Pons (tissue), 1 donor: ENCODE data around the gene SUFU.

Source experiments
- DNase-seq: peaks from one replicate; pipeline ENCODE4 v3.0.0-alpha.2; 2016; ENCODE audit warnings: low spot score

SUFU gene

DNA sequence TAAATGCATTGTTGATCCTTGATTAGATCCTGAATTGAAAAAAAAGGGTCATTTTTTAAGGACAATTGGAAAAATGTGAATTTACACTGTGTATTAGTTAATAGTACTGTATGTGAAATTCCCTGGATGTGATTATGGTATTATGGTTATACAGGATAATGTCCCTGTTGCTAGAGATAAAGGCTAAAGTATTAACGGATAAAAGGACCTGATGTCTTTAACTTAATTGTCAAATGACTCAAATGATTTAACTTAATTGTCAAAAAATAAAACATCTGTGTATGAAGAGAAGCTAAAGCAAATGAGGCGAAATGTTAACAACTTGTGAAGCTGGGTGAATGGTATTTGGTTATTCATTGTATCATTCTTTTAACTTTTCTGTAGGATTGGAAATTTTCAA is 48.8 kb downstream of the SUFU start:
- no peak for DNase-seq

DNA sequence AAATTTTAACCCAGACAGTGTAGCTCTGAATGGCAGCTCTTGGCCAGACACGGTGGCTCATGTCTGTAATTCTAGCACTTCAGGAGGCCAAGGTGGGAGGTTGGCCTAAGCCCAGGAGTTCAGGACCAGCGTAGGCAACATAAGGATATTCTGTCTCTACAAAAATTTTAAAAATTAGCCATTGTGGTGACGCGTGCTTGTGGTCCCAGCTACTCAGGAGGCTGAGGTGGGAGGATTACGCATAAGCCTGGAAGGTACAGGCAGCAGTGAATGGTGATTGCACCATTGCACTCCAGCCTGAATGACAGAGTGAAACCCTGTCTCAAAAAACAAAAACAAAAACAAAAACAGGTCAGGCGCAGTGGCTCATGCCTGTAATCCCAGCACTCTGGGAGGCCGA is 50.0 kb downstream of the SUFU start:
- DNase-seq = no peak

DNA sequence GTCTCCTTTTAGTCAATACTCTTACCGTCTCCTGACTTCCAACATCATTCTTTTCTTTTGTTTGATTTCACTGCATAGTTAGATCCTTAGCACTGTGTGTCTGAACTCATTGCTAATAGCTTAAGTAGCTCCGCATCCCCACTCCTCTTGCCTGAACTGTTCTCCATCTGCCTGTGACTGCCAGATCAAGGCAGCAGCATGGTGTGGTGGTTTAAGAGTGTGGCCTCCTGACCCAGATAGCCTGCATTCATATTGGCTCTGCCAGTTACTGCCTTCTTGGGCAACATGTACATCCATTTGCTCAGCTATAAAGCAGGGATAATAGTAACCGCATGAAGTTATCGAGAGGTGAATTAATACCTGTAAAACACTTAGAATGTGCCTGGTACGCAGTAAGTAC is 50.8 kb downstream of the SUFU start:
- no peak for DNase-seq

DNA sequence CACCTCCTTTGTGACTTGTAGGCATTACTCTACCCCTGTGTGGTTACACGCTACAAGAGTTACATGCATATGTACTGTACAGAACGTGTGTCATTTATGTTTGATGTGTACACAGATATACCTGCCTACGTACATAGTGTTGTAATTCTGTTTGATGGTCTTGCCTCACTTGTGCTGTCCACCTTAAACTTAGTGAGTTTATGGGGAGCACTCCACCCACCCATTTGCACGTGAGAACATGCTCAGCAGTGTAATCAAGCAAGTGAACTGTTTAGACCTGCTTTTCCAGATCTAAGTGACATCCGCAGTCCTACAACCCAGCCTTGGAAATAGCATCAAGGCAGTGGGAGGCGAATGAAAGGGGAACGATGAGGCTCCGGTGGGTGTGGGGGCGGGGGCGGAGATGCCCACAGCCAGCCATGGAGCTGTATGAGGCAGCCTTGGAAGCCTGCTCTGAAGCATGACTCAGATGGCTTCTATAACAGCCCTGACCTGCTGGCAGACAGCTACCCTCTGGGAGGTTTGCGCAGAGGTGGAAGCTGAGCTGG is 52.1 kb downstream of the SUFU start:
- DNase-seq = no peak

DNA sequence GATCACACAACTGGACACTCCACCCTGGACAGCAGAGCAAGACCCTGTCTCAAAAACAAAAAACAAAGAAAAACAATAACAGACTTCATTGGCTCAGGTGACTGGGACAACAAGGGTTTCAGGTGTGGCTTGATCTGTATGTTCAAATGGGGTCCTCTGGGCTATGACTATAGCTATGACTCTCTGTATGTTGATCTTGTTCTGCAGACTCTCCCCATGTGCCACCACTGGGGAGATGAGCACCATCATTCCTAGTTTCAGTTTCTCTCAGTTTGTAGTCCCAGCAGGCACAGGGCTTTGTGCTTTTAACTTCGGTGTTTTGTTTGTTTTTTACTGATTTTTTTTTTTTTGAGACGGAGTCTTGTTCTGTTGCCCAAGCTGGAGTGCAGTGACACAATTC is 53.8 kb downstream of the SUFU start:
- no peak for DNase-seq

DNA sequence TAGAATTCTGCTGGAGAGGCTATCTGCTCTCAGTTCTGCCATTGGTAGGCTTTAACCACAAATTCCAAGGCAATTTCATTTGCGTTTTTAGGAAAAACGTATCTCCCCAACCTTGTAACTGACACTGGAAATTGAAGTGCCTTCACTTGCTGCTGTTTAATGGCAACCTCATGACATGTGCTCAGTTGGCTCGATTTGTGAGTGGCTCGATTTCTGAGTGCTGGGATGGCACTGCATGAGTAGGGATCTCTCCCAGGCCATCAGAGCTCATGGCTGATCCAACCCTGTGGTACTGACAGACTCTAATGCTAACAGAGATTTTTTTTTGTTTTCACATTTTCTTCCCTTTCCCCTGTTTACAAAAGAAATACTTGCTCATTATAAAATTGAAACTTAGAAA is 56.0 kb downstream of the SUFU start:
- DNase-seq = no peak

DNA sequence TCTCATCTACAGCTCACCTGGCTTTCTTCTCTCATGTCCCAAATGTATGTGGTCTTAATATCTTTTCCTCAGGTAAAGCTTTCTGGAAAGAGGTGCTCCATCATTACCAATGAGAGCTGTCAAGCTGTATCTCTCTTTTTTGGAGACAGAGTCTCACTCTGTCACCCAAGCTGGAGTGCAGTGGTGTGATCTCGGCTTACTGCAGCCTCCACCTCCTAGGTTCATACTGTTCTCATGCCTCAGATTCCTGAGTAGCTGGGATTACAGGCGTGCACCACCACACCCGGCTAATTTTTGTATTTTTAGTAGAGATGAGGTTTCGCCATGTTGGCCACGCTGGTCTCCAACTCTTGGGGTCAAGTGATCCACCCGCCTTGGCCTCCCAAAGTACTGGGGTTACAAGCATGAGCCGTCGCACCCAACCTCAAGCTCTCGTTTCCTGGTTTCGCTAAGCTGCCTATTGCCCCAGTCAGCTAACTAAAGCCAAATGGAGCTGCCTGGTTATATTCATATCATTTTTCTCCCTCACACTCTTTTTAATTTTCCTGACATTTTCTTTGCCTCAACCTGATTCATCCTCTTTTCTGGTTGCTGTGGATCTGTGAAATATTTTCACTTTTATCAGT is 60.5 kb downstream of the SUFU start:
- DNase-seq = no peak

DNA sequence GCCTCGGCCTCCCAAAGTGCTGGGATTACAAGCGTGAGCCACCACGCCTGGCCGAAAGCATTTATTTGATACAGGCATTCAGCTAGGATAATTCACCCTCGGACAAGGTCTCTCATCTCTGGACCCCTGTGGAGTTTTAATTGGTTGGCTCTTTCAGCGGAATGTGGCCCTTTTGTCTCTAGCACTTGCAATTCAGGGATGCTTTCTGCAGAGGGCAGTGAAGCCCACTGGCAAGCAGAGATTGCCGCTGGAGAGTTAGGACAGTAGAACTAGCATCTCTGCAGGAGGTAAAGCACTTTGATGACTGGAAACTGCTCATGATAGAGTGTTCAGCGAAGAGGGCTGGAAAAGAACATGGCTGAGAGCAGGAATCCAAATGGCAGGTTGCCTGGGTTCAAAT is 62.0 kb downstream of the SUFU start:
- DNase-seq = no peak

DNA sequence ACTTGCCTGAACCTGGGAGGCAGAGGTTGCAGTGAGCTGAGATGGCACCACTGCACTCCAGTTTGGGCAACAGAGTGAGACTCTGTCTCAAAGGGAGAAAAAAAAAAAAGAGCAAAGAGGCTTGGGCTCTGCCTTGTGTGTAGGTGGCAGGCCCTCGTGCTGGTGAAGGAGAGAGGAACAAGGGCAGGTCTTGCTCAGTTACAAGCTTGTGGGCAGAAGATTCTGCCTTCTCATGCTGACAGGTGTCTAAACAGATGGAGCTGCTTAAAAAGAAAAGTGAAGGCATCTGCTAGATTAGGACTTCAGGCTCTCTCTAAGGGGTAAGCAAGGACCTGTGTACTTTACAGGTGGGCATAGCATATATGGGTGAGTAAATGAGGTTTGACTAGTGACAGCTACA is 75.0 kb downstream of the SUFU start:
- no peak for DNase-seq

DNA sequence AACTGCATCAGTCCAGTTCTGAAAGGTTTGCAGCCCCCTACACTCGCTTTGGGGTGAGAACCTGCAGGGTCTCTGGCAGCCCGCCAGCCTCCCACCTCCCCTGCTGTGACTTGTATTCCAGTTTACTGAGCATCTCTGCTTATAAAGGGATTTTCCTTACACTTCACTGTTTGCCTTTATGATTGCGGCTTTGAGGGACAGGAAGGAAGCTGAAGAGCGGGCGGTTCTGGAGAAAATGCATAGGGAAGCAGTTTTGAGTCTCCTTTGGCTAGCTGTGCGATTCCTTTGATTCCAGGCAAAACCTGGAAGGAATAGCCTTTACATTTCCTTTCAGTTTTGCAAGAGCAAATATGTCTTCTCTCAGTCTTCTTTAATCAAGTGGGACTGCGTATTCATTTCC is 75.6 kb downstream of the SUFU start:
- no peak for DNase-seq

DNA sequence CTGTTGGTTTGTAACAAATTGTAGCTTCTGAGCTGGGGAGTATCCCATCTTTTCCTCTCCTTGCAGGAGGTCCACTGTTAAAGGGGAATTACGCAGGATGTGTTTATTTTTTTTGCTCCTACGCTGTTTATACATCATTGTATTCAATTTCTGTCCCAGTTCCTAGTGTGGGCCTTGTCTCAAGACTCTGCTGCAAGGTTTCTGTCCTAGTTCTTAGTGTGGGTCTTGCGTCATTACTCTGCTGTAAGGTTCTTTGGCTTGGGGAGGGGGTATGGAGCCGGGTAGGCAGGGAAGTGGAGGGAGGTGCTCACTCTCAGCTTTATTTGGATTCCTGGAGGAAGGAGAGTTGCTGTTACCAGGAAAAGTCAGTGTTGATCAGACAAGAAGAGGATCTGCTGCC is 76.5 kb downstream of the SUFU start:
- DNase-seq = no peak

DNA sequence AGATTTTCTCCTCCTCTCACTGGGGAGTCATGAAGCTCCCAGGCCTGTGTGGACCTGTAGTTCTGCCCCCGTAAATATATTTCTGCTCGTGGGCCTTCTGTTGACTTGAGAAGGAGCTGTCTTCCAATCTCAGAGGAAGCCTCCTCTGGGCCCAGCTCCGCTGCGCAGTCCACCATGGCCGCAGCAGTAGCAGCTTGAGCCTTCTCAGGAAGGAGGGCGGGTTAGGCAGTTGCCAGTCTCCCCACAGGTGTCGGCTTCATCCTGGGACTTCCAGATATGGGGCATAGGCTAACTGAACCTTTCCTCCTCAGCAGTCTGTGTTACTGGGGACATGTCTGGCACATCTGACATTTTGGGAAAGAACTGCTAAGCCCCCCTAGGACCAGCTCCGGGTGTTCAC is 77.6 kb downstream of the SUFU start:
- no peak for DNase-seq

DNA sequence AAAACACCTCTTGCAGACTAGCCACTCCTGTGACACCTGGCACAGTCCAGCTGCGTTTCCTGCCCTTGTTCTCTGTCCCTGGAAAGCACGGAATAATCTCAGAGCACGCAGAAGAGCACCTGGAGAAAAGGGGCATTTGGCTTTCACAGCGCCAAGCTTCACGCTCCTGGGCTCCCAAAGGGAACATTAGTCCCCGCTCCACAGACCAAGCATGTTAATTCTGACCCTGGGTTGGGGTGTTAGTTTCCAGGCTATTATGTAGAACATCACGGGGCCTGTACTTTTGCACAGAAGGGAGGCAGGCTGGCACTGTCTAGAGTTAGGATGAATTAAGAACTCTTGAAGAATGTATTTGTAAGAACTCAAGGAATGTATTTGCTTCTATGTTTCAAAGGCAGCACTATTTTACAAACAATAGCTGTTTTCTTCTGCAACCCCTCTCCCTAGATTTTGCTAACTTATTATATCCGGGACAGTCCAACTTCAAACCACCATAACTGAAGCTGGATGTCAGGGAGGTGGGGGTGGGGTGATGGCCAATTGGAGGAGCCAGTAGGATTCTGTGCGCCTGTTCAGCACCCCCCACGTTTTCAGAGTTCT is 78.3 kb downstream of the SUFU start:
- no peak for DNase-seq

DNA sequence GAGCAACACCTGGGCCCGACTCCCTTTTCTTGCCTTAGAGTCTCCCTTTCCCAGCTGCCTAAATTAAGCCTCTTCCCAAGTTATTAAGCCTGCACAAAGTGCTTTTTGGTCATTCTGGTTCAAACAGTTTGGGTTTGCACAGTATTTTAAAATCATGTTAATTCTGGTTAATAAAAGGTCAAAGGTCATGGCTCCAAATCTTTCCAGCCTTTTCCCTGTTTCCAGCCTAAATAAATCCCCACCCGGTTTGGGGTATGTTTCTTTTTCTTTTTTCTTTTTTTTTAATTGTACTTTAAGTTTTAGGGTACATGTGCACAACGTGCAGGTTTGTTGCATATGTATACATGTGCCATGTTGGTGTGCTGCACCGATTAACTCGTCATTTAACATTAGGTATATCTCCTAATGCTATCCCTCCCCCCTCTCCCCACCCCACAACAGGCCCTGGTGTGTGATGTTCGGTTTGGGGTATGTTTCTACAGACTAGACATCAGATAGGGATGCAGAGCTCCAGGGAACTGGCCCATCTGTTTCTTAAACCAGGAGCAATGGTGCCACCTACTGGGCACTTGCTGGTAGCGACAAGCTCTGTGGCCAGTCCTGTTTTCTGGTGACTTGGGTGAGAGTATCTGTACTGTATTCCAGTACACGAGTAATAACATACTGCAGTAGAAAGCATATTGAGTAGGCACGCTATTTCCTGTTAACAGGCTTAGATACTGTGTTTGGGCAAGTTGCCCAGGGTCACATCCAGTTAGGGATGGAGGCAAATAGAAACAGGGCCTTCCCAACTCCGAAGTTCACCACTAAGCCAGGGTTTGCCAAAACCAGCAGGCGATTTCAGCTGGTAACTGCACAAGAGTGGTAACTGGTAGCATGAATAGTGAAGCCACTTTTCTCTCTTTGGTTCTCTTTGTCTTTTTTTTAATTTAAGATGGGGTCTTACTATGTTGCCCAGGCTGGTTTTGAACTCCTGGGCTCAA is 80.0 kb downstream of the SUFU start:
- peak; percentile 95 for DNase-seq

DNA sequence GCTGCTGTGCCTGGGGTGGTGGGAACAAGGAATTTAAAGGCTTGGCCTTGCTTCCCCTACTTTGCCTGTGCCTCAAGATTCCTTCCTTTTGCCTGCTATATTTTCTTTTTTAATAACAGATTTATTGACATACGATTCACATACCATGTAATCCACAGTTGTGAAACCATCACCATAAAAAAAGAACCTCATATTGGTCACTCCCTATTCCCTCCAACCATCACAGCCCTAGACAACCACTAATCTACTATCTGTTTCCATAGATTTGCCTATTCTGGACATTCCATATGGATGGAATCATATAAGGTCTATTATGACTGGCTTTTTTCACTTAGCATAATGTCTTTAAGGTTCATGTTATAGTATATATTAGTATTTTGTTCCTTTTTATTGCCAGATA is 81.3 kb downstream of the SUFU start:
- DNase-seq = no peak

DNA sequence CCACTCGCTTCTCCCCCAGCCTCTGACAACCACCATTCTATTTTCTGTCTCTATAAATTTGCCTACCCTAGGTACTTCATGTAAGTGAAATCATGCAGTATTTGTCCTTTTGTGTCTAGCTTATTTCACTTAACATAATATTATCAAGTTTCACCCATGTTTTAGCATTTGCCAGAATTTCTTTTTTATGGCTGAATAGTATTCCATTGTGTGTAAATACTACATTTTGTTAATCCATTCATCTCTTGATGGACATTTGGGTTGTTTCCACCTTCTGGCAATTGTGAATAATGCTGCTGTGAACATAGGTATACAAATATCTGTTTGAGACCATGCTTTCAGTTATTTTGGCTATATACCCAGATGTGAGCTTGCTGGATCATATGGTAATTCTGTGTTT is 83.1 kb downstream of the SUFU start:
- DNase-seq = no peak

DNA sequence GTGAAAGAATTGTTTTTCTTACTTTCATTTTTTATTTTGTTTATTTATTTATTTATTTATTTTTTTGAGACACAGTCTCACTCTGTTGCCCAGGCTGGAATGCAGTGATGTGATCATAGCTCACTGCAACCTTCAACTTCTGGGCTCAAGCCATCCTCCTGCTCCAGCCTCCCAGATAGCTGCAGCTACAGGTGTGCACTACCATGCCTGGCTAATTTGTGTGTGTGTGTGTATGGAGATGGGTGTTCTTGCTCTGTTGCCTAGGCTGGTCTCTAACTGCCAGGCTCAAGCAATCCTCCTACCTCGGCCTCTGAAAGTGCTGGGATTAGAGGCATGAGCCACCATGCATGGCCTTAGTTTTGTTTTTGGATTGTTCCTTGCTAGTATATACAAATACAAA is 85.1 kb downstream of the SUFU start:
- DNase-seq = no peak

DNA sequence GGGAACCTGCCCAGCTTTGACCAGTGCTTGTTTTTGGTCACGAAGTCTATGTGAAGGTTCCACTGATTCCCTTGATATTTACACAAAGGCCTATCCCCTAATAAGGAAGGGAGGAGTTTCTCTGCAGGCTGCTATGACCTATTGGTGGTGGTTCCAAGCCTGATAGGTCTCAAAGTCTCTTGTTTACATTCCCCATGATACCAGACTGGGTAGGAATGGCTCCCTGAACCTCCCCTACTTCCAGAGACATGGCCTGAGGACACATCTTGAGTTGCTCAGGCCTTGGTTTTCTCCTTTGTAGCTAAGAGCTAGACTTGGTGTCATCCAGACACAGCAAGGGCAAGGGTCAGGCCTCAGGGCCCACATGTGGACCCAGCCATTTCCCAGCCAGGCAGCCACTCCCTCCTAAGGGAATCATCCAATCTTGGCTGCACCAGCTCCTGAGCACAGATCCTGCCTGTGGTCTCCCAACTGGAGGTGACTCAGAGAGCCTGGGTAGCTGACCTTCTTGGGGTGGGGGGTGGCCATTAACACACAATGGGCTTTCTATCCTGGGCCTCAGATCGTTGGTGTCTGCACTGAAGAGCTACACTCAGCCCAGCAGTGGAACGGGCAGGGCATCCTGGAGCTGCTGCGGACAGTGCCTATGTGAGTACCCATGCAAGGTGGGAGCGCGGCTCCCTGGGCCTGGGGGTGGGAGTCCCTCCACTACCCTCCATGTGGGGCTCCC is 89.5 kb downstream of the SUFU start:
- no peak for DNase-seq

DNA sequence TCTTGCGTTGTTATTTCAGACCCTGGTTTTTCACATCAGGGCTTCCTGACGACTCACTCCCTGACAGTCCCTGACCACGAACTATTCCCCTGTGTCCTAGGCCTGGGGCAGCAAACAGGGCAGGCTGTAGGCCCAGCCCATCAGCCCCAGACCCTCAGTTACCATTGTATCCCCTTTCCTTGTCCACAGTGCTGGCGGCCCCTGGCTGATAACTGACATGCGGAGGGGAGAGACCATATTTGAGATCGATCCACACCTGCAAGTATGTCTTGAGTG is 90.0 kb downstream of the SUFU start:
- DNase-seq = no peak

DNA sequence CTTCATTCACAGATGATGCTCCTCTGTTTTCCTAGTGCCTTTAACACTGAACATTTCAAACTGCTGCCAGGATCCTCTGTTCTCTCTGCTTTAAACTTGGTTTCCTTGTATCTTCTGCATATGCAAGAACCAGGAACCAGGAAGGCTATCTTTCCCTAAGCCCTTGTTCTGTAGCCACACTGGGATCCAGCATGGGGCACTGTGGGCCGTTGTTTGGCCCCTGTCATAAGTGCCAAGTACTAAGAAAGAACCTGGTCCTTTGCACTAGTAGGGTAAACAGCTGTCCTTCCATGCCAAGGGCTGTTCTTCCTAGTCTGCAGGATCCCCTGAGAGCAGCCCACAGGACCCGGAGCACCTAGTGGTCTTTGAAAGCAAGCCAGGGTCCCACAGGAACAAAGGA is 91.5 kb downstream of the SUFU start:
- DNase-seq = peak; percentile 68

DNA sequence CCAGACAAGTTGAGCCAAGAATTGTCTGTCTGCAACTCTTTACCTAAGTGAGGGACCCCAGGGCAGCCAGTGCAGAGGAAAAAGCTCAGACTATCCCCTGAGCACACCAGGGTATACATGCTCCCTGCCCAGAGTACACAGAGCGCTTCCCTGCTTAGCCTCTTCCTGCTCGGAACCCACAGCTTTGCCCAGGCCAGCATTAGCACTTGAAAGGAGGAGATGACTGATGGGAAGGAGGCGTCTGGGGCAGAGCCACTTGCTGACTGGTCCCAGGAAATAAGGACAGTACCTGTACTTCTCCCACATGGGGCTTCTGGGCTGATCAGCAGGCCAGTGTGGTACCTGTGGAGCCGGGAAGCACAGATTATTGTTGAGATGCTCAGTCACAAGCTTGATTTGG is 92.1 kb downstream of the SUFU start:
- DNase-seq = no peak

DNA sequence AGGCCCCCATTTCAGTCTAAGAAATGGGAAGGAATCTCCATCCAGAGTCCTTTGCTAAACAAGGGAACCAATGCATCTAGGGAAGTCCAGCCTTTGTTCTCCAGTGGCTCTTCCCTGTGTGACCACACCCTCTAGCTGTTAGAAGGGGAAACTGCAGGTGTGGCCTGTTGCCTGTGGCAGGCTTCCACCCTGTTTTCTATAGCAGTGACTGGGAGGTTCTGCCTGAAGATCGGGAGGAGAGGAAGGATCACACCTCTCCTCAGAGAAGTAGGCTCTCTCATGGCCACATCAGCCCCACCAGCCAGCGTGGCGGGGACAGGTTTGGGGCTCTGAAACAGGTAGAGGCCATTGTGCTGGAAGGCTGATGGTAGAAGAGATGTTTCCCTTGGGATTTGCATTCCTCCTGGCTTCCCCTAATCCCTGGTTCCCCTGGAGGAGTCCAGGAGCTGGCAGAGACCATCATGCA is 92.8 kb downstream of the SUFU start:
- DNase-seq = peak; percentile 64
